IMR-90 (cell line): Measurements from ENCODE around the gene GCG.

Experiments used
- BHLHE40 ChIP-seq: fragments of 150-350 bp; IDR thresholded peaks from 2 replicates; pipeline ENCODE4 v1.6.1; 2016; ENCODE audit warnings: mild to moderate bottlenecking, low read depth, low read length
- CEBPB ChIP-seq: IDR thresholded peaks from 2 replicates; pipeline ENCODE4 v1.6.1; 2012; ENCODE audit warnings: low read depth, low read length, improper control_type of control experiment
- MAFK ChIP-seq: IDR thresholded peaks from 2 replicates; pipeline ENCODE4 v1.6.1; 2012; ENCODE audit warnings: low read depth, low read length, improper control_type of control experiment
- NFE2L2 ChIP-seq: fragments of 150-350 bp; IDR thresholded peaks from 2 replicates; pipeline ENCODE4 v1.6.1; 2016; ENCODE audit warnings: low read depth, mild to moderate bottlenecking, low read length
- POLR2A ChIP-seq: IDR thresholded peaks from 2 replicates; pipeline ENCODE4 v1.6.1; 2012; ENCODE audit warnings: mild to moderate bottlenecking, low read depth, low read length
- RAD21 ChIP-seq: IDR thresholded peaks from 2 replicates; pipeline ENCODE4 v1.6.1; 2012; ENCODE audit warnings: low read length, improper control_type of control experiment
- RCOR1 ChIP-seq: IDR thresholded peaks from 2 replicates; pipeline ENCODE4 v1.6.1; 2012; ENCODE audit warnings: mild to moderate bottlenecking, low read length, improper control_type of control experiment; ENCODE audit not compliant: insufficient replicate concordance
- SMC3 ChIP-seq: fragments of 150-350 bp; IDR thresholded peaks from 2 replicates; pipeline ENCODE4 v1.6.1; 2016; ENCODE audit warnings: low read depth, mild to moderate bottlenecking, antibody characterized with exemption, low read length, moderate library complexity
- TF ChIP-seq, protein P1 (sequence below): conservative IDR thresholded peaks from 2 replicates; pipeline ENCODE4 v1.5.1; 2012; ENCODE audit warnings: mild to moderate bottlenecking, low read depth, low read length, improper control_type of control experiment

DNA sequence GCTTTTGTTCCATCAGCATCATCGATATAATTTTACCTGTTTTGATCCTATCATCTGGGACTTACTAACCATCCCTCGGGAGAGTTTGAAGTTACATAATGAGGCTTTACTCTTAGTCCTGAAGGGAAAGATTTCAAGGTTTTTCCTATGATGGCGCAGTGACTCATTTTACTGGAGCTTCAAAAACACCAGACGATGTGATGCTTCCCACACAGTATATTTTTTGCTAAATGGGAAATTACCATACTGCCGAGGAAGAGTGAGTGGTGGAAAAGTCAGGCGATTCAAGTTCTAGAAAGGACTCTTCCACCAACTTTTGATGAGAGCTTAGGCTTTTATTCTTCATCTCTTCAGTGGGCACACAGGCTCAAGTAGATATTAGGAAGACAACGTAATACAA is 44.6 kb upstream of the GCG start:
- TF ChIP-seq, protein P1, sequence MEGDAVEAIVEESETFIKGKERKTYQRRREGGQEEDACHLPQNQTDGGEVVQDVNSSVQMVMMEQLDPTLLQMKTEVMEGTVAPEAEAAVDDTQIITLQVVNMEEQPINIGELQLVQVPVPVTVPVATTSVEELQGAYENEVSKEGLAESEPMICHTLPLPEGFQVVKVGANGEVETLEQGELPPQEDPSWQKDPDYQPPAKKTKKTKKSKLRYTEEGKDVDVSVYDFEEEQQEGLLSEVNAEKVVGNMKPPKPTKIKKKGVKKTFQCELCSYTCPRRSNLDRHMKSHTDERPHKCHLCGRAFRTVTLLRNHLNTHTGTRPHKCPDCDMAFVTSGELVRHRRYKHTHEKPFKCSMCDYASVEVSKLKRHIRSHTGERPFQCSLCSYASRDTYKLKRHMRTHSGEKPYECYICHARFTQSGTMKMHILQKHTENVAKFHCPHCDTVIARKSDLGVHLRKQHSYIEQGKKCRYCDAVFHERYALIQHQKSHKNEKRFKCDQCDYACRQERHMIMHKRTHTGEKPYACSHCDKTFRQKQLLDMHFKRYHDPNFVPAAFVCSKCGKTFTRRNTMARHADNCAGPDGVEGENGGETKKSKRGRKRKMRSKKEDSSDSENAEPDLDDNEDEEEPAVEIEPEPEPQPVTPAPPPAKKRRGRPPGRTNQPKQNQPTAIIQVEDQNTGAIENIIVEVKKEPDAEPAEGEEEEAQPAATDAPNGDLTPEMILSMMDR, result no peak
- TF ChIP-seq MAFK (no peak), CEBPB (peak; percentile 20; the same call in 1 of the 2 replicates), POLR2A (no peak), BHLHE40 (no peak), RAD21 (no peak), RCOR1 (no peak), SMC3 (no peak), NFE2L2 (no peak)
